Measurements from ENCODE around the gene TAP2. TPM values are rescaled to one million over a fixed set of nuclear protein-coding genes. Genes with fewer than 3 reads are reported as not detected.
A peak's percentile ranks its signal among the peaks of the same experiment; 100 is the strongest.

Gene TAP2
- total and polyA plus RNA-seq, 2 of the 13 experiments (the other 11 are each of a cell fraction or from before 2014, with no cell fraction given): 10.3 to 17.6 TPM

- peak; percentile 69; the same call in 1 of the 2 replicates for TF ChIP-seq IRF9 (CRISPR knock-in tag; IDR thresholded peaks at IDR 0.05; ENCODE audit: borderline replicate concordance)
- TF ChIP-seq ARNTL (CRISPR knock-in tag; IDR thresholded peaks at IDR 0.05): 0 out of 2 replicates have a peak, but pooled peaks have one; percentile 38
- TF ChIP-seq ZNF891 (CRISPR knock-in tag; IDR thresholded peaks at IDR 0.05): peak; percentile 49; the same call in 1 of the 2 replicates
- 0 out of 2 replicates have a peak, but pooled peaks have one; percentile 18 for TF ChIP-seq MEIS1 (CRISPR knock-in tag; IDR thresholded peaks at IDR 0.05; ENCODE audit: borderline replicate concordance)
- TF ChIP-seq ZNF670 (CRISPR knock-in tag; IDR thresholded peaks at IDR 0.05; ENCODE audit: borderline replicate concordance): no peak
- no peak for TF ChIP-seq ZNF501 (CRISPR knock-in tag; IDR thresholded peaks at IDR 0.05)
- peak; percentile 6; the same call in 1 of the 2 replicates for TF ChIP-seq THAP11 (CRISPR knock-in tag; IDR thresholded peaks at IDR 0.05)
- peak; percentile 80; the same call in 1 of the 2 replicates for TF ChIP-seq EEA1 (CRISPR knock-in tag; IDR thresholded peaks at IDR 0.05; ENCODE audit: borderline replicate concordance)
- TF ChIP-seq ISL2 (CRISPR knock-in tag; IDR thresholded peaks at IDR 0.05): no peak
- TF ChIP-seq ZNF407 (CRISPR knock-in tag; IDR thresholded peaks at IDR 0.05; ENCODE audit: not compliant biosample characterization): peak; percentile 73
Measured at GRCh38 chr6:32837651-32838113, 857 bp downstream of the TAP2 start (continued).
